K562 (cell line): ENCODE results near the gene ZSCAN22. TPM values are rescaled to one million over a fixed set of nuclear protein-coding genes. Genes with fewer than 3 reads are reported as not detected.
A peak's percentile ranks its signal among the peaks of the same experiment; 100 is the strongest.

Experiments used
- ARID1B ChIP-seq: fragments of 450-650 bp; IDR thresholded peaks from 2 replicates; pipeline ENCODE4 v1.6.1; 2016; ENCODE audit warnings: antibody characterized with exemption, mild to moderate bottlenecking, inconsistent platforms
- E2F1 ChIP-seq: sonication (generic); formaldehyde crosslinking; IDR thresholded peaks from 2 replicates; pipeline ENCODE4 v1.8.1; 2023; ENCODE audit warnings: mild to moderate bottlenecking, missing genetic modification reagents, moderate library complexity
- ELK3 ChIP-seq: fragments of 450-650 bp; formaldehyde crosslinking; IDR thresholded peaks from 2 replicates; pipeline ENCODE4 v1.4.0; 2020; ENCODE audit warnings: mild to moderate bottlenecking
- ESRRB ChIP-seq: fragments of 250-450 bp; sonication (Bioruptor Pico); IDR thresholded peaks from 2 replicates; pipeline ENCODE4 v1.5.0; 2020; ENCODE audit warnings: mild to moderate bottlenecking, moderate library complexity, borderline replicate concordance
- FOXK2 ChIP-seq, 2 experiments: fragments of 450-650 bp; IDR thresholded peaks in 1 of 2; conservative IDR thresholded peaks in 1 of 2; 2 replicates each; pipeline ENCODE4 v1.6.1; 2016; ENCODE audit warnings: low read depth in 2 of 2, mild to moderate bottlenecking in 1 of 2
- GATAD2B ChIP-seq: fragments of 450-650 bp; IDR thresholded peaks from 2 replicates; pipeline ENCODE4 v1.6.1; 2017; ENCODE audit warnings: mild to moderate bottlenecking, borderline replicate concordance
- HDAC6 ChIP-seq: IDR thresholded peaks from 2 replicates; pipeline ENCODE4 v1.6.1; 2012; ENCODE audit warnings: low read depth, mild to moderate bottlenecking, control low read depth, inconsistent platforms, low read length, moderate library complexity
- HSF4 ChIP-seq: fragments of 250-450 bp; sonication (Bioruptor Pico); IDR thresholded peaks from 2 replicates; pipeline ENCODE4 v2.1.2; 2022; ENCODE audit warnings: mild to moderate bottlenecking, moderate library complexity, borderline replicate concordance
- ID3 ChIP-seq, 2 experiments: fragments of 250-450 bp in 1 of 2; fragments of 450-650 bp in 1 of 2; sonication (Bioruptor Pico) in 1 of 2; IDR thresholded peaks; 2 replicates each; pipeline versions ENCODE4 v1.6.1 to v1.8.0; 2016 to 2021; ENCODE audit warnings: mild to moderate bottlenecking in 2 of 2, moderate library complexity in 2 of 2, missing compliant biosample characterization in 1 of 2, missing genetic modification characterization in 1 of 2
- KDM4B ChIP-seq, 2 experiments: fragments of 450-650 bp in 1 of 2; sonication (generic) in 1 of 2; IDR thresholded peaks; 2 replicates each; pipeline ENCODE4 v1.6.1; 2016 to 2017; ENCODE audit warnings: borderline replicate concordance in 2 of 2, antibody characterized with exemption in 1 of 2, low read depth in 1 of 2, mild to moderate bottlenecking in 1 of 2
- NFIC ChIP-seq: fragments of 450-650 bp; IDR thresholded peaks from 2 replicates; pipeline ENCODE4 v1.6.1; 2017; ENCODE audit warnings: mild to moderate bottlenecking, inconsistent platforms
- PRDM10 ChIP-seq: fragments of 450-650 bp; IDR thresholded peaks from 2 replicates; pipeline ENCODE4 v1.6.1; 2018; ENCODE audit not compliant: partially characterized antibody
- PYGO2 ChIP-seq: fragments of 450-650 bp; IDR thresholded peaks from 2 replicates; pipeline ENCODE4 v1.6.1; 2016; ENCODE audit warnings: mild to moderate bottlenecking, missing genetic modification characterization, moderate library complexity, missing compliant biosample characterization
- SREBF2 ChIP-seq: sonication (generic); formaldehyde crosslinking; IDR thresholded peaks from 2 replicates; pipeline ENCODE4 v1.4.0; 2020; ENCODE audit warnings: mild to moderate bottlenecking, missing genetic modification reagents
- STAT5B ChIP-seq: fragments of 250-450 bp; sonication (Bioruptor Pico); IDR thresholded peaks from 2 replicates; pipeline ENCODE4 v1.8.0; 2021; ENCODE audit warnings: mild to moderate bottlenecking, inconsistent platforms
- TEAD4 ChIP-seq, 2 experiments: sonication (generic) in 1 of 2; formaldehyde crosslinking in 1 of 2; IDR thresholded peaks; 2 replicates each; pipeline versions ENCODE4 v1.6.1 to v1.8.0; 2012 to 2022; ENCODE audit warnings: borderline replicate concordance in 1 of 2, inconsistent platforms in 1 of 2, low read length in 1 of 2, mild to moderate bottlenecking in 1 of 2, missing genetic modification reagents in 1 of 2
- THRAP3 ChIP-seq: fragments of 450-650 bp; IDR thresholded peaks from 2 replicates; pipeline ENCODE4 v1.6.1; 2016; ENCODE audit warnings: mild to moderate bottlenecking, inconsistent platforms, borderline replicate concordance
- ZBTB8A ChIP-seq: fragments of 450-650 bp; IDR thresholded peaks from 2 replicates; pipeline ENCODE4 v1.6.1; 2018; ENCODE audit warnings: mild to moderate bottlenecking, moderate library complexity; ENCODE audit not compliant: partially characterized antibody
- ZFP1 ChIP-seq: fragments of 450-650 bp; formaldehyde crosslinking; IDR thresholded peaks from 2 replicates; pipeline ENCODE4 v1.4.0; 2020; ENCODE audit warnings: mild to moderate bottlenecking, mixed read lengths
- ZNF146 ChIP-seq: IDR thresholded peaks from one replicate; pipeline ENCODE4 v1.6.1; 2018; ENCODE audit warnings: missing compliant biosample characterization; ENCODE audit not compliant: unreplicated experiment
- polyA plus RNA-seq, 8 experiments: library from polyadenylated mRNA; depleted of rRNA in 4 of 8; stranded (reverse) in 5 of 8; unstranded in 3 of 8; fragments of >200 nt; fragmentation: Nextera tagmentation in 2 of 8; fragmentation: Illumina TruSeq in 1 of 8; extraction: Ambion mirVana in 2 of 8; extraction: Trizol in 1 of 8; gene quantifications; 2 replicates each; pipeline versions ENCODE4 v1.2.1 to v1.2.3, GENCODE V29; 2011 to 2014; ENCODE audit warnings: inconsistent platforms in 1 of 8, missing spikeins in 1 of 8
- total RNA-seq, 7 experiments: library from RNA; depleted of rRNA in 6 of 7; stranded (reverse); fragments of >200 nt in 6 of 7; fragmentation: Illumina TruSeq in 2 of 7; extraction: Trizol in 2 of 7; gene quantifications; 2 replicates each; pipeline versions ENCODE4 v1.2.1 to v1.2.3, GENCODE V29; 2011 to 2021; ENCODE audit warnings: low replicate concordance in 1 of 7

Gene ZSCAN22
- total and polyA plus RNA-seq, 9 of the 15 experiments (the other 6 are each of a cell fraction or from before 2014, with no cell fraction given) = 0.98 to 5.3 (median 3.0) TPM

GRCh38 chr19:58326914-58327726, at the start of gene ZSCAN22 (continued):
- no peak for TF ChIP-seq ID3 (CRISPR knock-in tag; IDR thresholded peaks at IDR 0.05)
- TF ChIP-seq ID3 (tag; IDR thresholded peaks at IDR 0.05) = peak; percentile 92; the same call in 1 of the 2 replicates
- no peak for TF ChIP-seq ESRRB (CRISPR knock-in tag)
- TF ChIP-seq SREBF2 (CRISPR knock-in tag) = no peak
- TF ChIP-seq ZBTB8A = peak; percentile 74
- TF ChIP-seq KDM4B (IDR thresholded peaks at IDR 0.05; ENCODE audit: borderline replicate concordance in 2 of 2, low read depth in 1 of 2) = peak in 1 of 2 experiments; percentile 93; a peak in 2 of 4 replicates
- TF ChIP-seq FOXK2 (conservative IDR thresholded peaks at IDR 0.05 in 1 of 2, IDR thresholded peaks at IDR 0.05 in 1 of 2; ENCODE audit: low read depth in 2 of 2) = peak; percentile 67 to 85; a peak in 3 of 4 replicates
- peak; percentile 57 for TF ChIP-seq PRDM10
- no peak for TF ChIP-seq GATAD2B
- no peak for TF ChIP-seq STAT5B
- 0 out of 2 replicates have a peak, but pooled peaks have one; percentile 11 for TF ChIP-seq THRAP3
- peak; percentile 58; the same call in 1 of the 2 replicates for TF ChIP-seq ARID1B
- no peak for TF ChIP-seq PYGO2 (tag)
- no peak for TF ChIP-seq HDAC6
- no peak for TF ChIP-seq ZFP1 (CRISPR knock-in tag)
- TF ChIP-seq HSF4 (CRISPR knock-in tag) = no peak
- TF ChIP-seq E2F1 = peak; percentile 89
- 0 out of 2 replicates have a peak, but pooled peaks have one; percentile 12 for TF ChIP-seq TEAD4 (IDR thresholded peaks at IDR 0.05; ENCODE audit: low read length)
- no peak for TF ChIP-seq TEAD4 (CRISPR knock-in tag; IDR thresholded peaks at IDR 0.05; ENCODE audit: borderline replicate concordance)
- no peak for TF ChIP-seq ELK3 (CRISPR knock-in tag)
- peak; percentile 58 for TF ChIP-seq NFIC
- no peak for TF ChIP-seq ZNF146 (CRISPR knock-in tag)
